NCI-H2196 treated with DMSO at 0.1 percent for 48 hours (cell line): ENCODE results near the gene RSKR.
"Not testable (repeated sequence)": the region's sequence is repeated elsewhere in the genome, so short reads cannot be mapped to it uniquely, and the experiment has no call there.

ENCODE experiments used
- DNase-seq: peaks from one replicate; lab custom pipeline; 2025; ENCODE audit not compliant: unreplicated experiment; lab: John Stamatoyannopoulos, UW

RSKR gene

GRCh38 chr17:28624148-28624547 is 10.2 kb upstream of the RSKR start:
- DNase-seq: no peak

- DNase-seq: no peak
Observed at GRCh38 chr17:28623696-28624095, 9.7 kb upstream of the RSKR start.

- DNase-seq: no peak
Observed at GRCh38 chr17:28622186-28622585, 8.2 kb upstream of the RSKR start.

GRCh38 chr17:28620010-28620409 is 6.0 kb upstream of the RSKR start:
- DNase-seq: no peak

GRCh38 chr17:28618464-28618863 is 4.5 kb upstream of the RSKR start:
- DNase-seq: no peak

- no peak for DNase-seq
Observed at GRCh38 chr17:28616281-28616680, 2.3 kb upstream of the RSKR start.

GRCh38 chr17:28615260-28615940 is 1.4 kb upstream of the RSKR start:
- no peak for DNase-seq

GRCh38 chr17:28612936-28613872 is 781 bp downstream of the RSKR start:
- DNase-seq: no peak

GRCh38 chr17:28612531-28612930 is 1.5 kb downstream of the RSKR start:
- DNase-seq: no peak

- no peak for DNase-seq
Observed at GRCh38 chr17:28610376-28610775, 3.6 kb downstream of the RSKR start.

GRCh38 chr17:28604031-28604430 is 10.0 kb downstream of the RSKR start:
- not testable (repeated sequence) for DNase-seq

GRCh38 chr17:28599311-28600184 is 14.4 kb downstream of the RSKR start:
- DNase-seq: peak; percentile 5

- peak; percentile 75 for DNase-seq
Observed at GRCh38 chr17:28598799-28599310, 15.1 kb downstream of the RSKR start, which contains the start of gene SPAG5. Gene SPAG5, minus strand, starts transcription at chr17:28599025. Its CDS starts 79 bp downstream, at chr17:28598946.

GRCh38 chr17:28598389-28598788 is 15.6 kb downstream of the RSKR start:
- DNase-seq: no peak

GRCh38 chr17:28597606-28598383 is 16.2 kb downstream of the RSKR start:
- no peak for DNase-seq

- no peak for DNase-seq
Observed at GRCh38 chr17:28592260-28592659, 21.7 kb downstream of the RSKR start.

GRCh38 chr17:28585851-28586250 is 28.1 kb downstream of the RSKR start:
- DNase-seq: no peak

- DNase-seq: no peak
Observed at GRCh38 chr17:28584434-28584833, 29.6 kb downstream of the RSKR start.

GRCh38 chr17:28582513-28582912 is 31.5 kb downstream of the RSKR start:
- DNase-seq: no peak

GRCh38 chr17:28580959-28581358 is 33.0 kb downstream of the RSKR start:
- no peak for DNase-seq
